Fibroblast of skin of left biceps (primary cell): ENCODE data around the gene ZSCAN18.

Experiments used
- DNase-seq, 2 experiments: peaks; one replicate each; pipeline ENCODE4 v3.0.0-alpha.2; 2013; ENCODE audit warnings: low read depth in 2 of 2

The ZSCAN18 gene

DNA sequence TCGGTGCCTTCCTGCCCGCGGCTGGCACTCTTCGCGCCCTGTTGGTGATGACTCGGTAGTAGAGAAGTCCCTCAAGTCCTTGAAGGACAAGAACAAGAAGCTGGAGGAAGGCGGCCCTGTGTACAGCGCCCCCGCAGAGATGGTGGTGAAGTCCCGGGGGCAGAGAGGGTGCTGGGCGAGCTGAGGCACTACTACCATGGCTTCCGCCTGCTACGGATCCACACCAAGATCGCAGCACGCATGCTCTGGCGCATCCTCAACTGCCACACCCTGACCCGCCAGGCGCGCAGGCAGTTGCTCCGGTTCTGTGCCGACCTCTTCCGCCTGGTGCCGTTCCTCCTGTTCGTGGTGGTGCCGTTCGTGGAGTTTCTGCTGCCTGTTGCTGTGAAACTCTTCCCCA lies 53.1 kb downstream of the ZSCAN18 start:
- DNase-seq = no peak

DNA sequence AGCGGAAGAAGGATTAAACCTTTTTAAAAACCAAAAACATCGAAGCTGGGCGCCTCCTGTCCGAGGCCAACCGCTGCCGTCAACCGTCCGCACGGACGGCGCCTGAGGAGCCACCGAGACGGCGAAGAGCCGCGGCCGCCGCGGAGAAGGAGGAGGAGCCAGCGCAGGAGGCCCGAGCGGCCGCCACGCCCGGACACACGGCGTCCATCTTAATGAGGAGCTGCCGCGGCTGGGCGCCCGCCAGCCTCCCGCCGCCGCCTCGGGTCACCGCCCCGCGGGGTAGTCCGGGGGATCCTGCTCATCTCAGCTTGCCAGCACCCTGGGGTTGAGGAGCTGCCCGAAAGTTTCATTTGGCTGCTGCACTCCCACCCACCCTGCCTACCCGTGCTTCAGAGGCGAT lies 53.6 kb downstream of the ZSCAN18 start:
- no peak for DNase-seq

GRCh38 chr19:58042495-58043340 lies 55.3 kb downstream of the ZSCAN18 start:
- no peak for DNase-seq

- no peak for DNase-seq
Observed at GRCh38 chr19:58040751-58041525, 57.1 kb downstream of the ZSCAN18 start.

- DNase-seq = no peak
Observed at GRCh38 chr19:58038688-58039204, 59.3 kb downstream of the ZSCAN18 start.

- no peak for DNase-seq
Observed at GRCh38 chr19:58037927-58038687, 59.9 kb downstream of the ZSCAN18 start.

- DNase-seq = no peak
Observed at GRCh38 chr19:58035863-58036262, 62.2 kb downstream of the ZSCAN18 start.

DNA sequence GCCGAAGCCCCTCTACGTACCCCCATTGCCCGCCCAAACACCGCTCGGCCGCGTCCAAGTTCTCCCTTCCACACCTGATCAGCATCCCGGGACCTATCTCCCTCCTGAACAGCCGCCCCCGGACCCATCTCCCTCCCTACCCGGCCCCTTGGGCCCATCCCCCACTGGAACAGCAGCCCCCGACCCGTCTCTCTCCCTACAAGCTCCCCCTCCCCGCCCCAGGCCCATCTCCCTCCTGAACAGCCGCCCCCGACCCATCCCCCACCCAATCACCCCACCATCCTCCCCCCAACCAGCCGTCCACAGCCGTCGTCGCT lies 63.6 kb downstream of the ZSCAN18 start:
- no peak for DNase-seq
